Heart left ventricle (tissue), 16 donors: ENCODE results near the gene LSAMP. TPM values are rescaled to one million over a fixed set of nuclear protein-coding genes. Genes with fewer than 3 reads are reported as not detected.

Experiments
- ATAC-seq, 4 donors: fragments of 200-7000 bp; cut with Tn5 transposase; one replicate each; pipeline ENCODE4 v1.9.1; 2020 to 2022; ENCODE audit warnings: moderate library complexity in 4 of 4, mild to moderate bottlenecking in 3 of 4, moderate number of reproducible peaks in 1 of 4
- DNase-seq, 5 donors: peaks; one replicate each; pipeline ENCODE4 v3.0.0-alpha.2; 2020
- H3K27ac ChIP-seq, 12 donors: fragments of 200-600 bp; sonication (generic) in 4 of 12; one replicate each; pipeline versions ENCODE4 v1.5.0 to v1.8.0; 2016 to 2022; ENCODE audit warnings: mild to moderate bottlenecking in 2 of 12
- H3K27me3 ChIP-seq, 9 donors: fragments of 200-600 bp; sonication (generic) in 2 of 9; one replicate each; pipeline versions ENCODE4 v1.5.1 to v1.8.0; 2016 to 2022; ENCODE audit warnings: mild to moderate bottlenecking in 3 of 9
- H3K36me3 ChIP-seq, 9 donors: fragments of 200-600 bp; sonication (generic) in 2 of 9; one replicate each; pipeline versions ENCODE4 v1.5.0 to v1.8.0; 2018 to 2022; ENCODE audit warnings: mild to moderate bottlenecking in 2 of 9
- H3K4me1 ChIP-seq, 12 donors: fragments of 200-600 bp; sonication (generic) in 4 of 12; one replicate each; pipeline versions ENCODE4 v1.5.0 to v1.8.0; 2016 to 2022; ENCODE audit warnings: mild to moderate bottlenecking in 3 of 12
- H3K4me3 ChIP-seq, 12 donors: fragments of 200-600 bp; sonication (generic) in 4 of 12; one replicate each; pipeline versions ENCODE4 v1.5.0 to v1.8.0; 2017 to 2022; ENCODE audit warnings: mild to moderate bottlenecking in 9 of 12, moderate library complexity in 4 of 12
- H3K9me3 ChIP-seq, 12 donors: fragments of 200-600 bp; sonication (generic) in 4 of 12; one replicate each; pipeline versions ENCODE4 v1.5.0 to v1.8.0; 2016 to 2022; ENCODE audit warnings: mild to moderate bottlenecking in 1 of 12
- CTCF ChIP-seq, 12 donors: fragments of 200-600 bp; sonication (generic) in 4 of 12; IDR thresholded peaks; one replicate each; pipeline versions ENCODE4 v1.5.0 to v1.8.0; 2018 to 2022; ENCODE audit warnings: antibody characterized with exemption in 12 of 12, mild to moderate bottlenecking in 5 of 12
- POLR2A ChIP-seq, 2 donors: fragments of 450-650 bp; IDR thresholded peaks; one replicate each; pipeline ENCODE4 v1.6.1; 2017; ENCODE audit warnings: antibody characterized with exemption in 2 of 2, mild to moderate bottlenecking in 2 of 2, moderate library complexity in 2 of 2
- WGBS, 4 donors: extraction: QIAGEN DNeasy Blood & Tissue Kit in 2 of 4; methylation state at CpG; one replicate each; pipeline versions ENCODE4 v1.1.5 to v1.1.7; 2013 to 2018; 5-methylcytosine and 5-hydroxymethylcytosine counted together
- intact Hi-C, 10 donors: fragments of 100-400 bp; cut with DNase I; formaldehyde crosslinking; loops; one replicate each; pipeline versions ENCODE4 v1.11.1 to v1.14.2; 2022
- polyA plus RNA-seq, 2 donors: library from polyadenylated mRNA; stranded (reverse); fragments of 200-250 nt; gene quantifications; one replicate each; pipeline ENCODE4 v1.2.3, GENCODE V29; 2013
- total RNA-seq, 9 donors: library from RNA; depleted of rRNA in 2 of 9; stranded (reverse); fragments of >200 nt in 2 of 9; fragmentation: NEBNext Ultra II Directional in 3 of 9; extraction: Animal tissue kit (Norgen Biotek cat#: 25700) in 3 of 9; gene quantifications; one replicate each; pipeline versions ENCODE4 v1.1.0 to v1.2.4, GENCODE V29; 2016 to 2023
- donor health status: ischemic (EF 13 %, LVEDD 7.1; RV severe dilation, severe dysfunction).
- donor health status: healthy with polysubstance abuse.
- donor health status: DM: no; HTN: yes; CAD: no.
- donor health status: DM: no; HTN: no; CAD: no.
- donor health status: ischemic (EF 25% LVEDD 6.9; RV normal size, moderate dysfunction).
- donor health status: ischemic (EF 25% LVEDD 5.7; RV mildly dilated, moderate dysfunction).
- donor health status: healthy.
- donor health status: DM: yes; HTN: yes; CAD: no.
- donor health status: ischemic (EF 35%, LVEDD 5.7; RV mildly dilated, moderate dysfunction).
- donor health status: nonischemic (EF 11% LVEDD 7.7; RV severe dilation, severe dysfunction).
- donor health status: DM: yes; HTN: yes; CAD: no.
- donor health status: PGD.
- donor health status: ischemic (EF 29% LVEDD 5.4; RV normal size, mild dysfunction).
- donor health status: nonischemic (EF 23%, LVEDD 6.1; RV moderate dilation, normal function).

Gene LSAMP
- total and polyA plus RNA-seq, 11 donors: 1.6 to 52.3 (median 7.2) TPM

DNA sequence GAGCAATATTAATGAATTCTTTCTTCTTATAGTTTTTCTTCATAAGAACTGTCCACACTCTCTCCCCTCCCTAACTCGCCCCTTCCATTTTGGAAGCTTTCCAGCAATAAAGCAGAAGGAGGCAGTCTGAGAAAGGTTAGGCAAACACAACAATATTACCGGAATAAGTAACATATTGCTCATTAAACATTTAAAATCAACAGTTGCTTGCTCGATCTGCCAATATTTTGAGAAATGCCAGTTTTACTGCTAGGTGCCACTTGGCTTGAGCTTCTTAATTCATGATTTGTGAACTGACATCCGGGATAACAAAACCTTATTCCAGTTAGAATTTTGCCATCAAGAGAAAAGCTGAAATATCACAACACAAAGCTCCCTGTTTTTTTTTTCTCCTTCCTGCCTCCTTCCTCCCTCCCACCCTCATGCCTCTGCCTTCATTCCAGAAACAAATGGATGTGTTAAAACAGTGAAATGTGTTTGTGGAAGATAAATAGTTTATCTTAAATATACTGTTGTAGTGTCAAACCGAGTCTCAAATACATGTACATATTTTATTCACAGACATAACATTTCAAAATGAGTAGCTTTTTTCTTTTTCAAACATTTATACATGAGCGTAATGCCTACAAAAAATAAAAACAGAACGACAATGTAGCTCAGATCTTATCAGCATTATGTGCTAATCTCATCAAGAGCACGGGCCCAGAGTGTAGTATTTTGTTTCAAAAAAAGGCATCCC lies 568.2 kb downstream of the LSAMP start:
- Histone ChIP-seq H3K4me3 (peak overlapping the region in 7 of 12 donors; percentile 5 to 47 (median 27)), H3K36me3 (no peaks in the 10 kb centered on the region), H3K27me3 (no peaks in the 10 kb centered on the region), H3K4me1 (peaks cover 0 to 7% (median 0%) of the 10 kb centered on the region in 12 donors), H3K27ac (no peak overlapping the region), H3K9me3 (no peaks in the 10 kb centered on the region)
- 20 to 29% (median 25%) methylated on average over 8 of the region's 8 CpGs for WGBS, 4 donors
- intact Hi-C loops: no loop called here
- no peak for DNase-seq
- ATAC-seq: no peak
- TF ChIP-seq POLR2A (IDR thresholded peaks at IDR 0.05) (no peak), CTCF (IDR thresholded peaks at IDR 0.05) (no peak)

DNA sequence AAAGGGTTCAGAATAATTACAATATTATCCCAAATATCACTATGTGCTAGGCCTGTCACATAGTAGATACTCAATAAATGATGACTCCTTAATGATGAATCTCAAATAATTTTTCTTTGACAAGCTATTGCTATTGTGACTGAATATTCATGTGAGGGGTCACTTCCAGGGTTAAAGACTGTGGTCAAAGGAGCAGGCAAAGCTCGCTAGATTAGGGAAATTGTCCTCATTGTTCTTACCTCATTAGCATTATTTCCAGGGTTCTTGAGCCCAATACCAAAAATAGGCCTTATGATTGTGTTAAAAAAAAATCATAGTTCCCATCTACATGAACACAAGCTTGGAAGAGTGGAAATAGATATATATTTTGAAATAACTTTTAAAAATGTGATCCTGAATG lies 569.8 kb downstream of the LSAMP start:
- intact Hi-C loops: no loop called here
- no peaks in the 10 kb centered on the region for H3K9me3 ChIP-seq

DNA sequence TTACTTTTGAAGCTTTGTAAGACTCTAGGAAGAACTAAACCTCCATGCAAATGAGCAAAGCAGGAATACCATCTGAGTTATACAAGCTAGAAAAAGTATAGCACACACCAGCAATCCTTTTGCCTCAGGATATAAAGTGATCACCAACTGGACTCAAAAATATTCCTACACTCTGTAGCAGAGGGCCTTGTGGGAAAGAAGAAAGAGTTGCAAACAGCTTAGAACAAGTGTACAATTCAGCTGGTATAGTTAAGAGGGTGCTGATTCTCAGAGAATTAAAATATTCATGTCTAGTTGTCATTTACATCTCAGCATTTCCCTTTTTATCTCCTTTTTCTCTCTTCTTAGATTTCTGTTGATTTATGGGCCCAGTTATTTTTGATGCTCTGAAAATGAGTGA lies 573.6 kb downstream of the LSAMP start:
- TF ChIP-seq CTCF (IDR thresholded peaks at IDR 0.05) (no peak), POLR2A (IDR thresholded peaks at IDR 0.05) (no peak)

More for the DNA sequence above, 569.8 kb downstream of the LSAMP start:
- Histone ChIP-seq H3K4me1 (peaks cover 0 to 7% (median 0%) of the 10 kb centered on the region in 12 donors), H3K4me3 (no peak overlapping the region), H3K27ac (no peak overlapping the region), H3K27me3 (no peaks in the 10 kb centered on the region), H3K36me3 (no peaks in the 10 kb centered on the region)
- no peak for DNase-seq
- ATAC-seq: no peak
- TF ChIP-seq POLR2A (IDR thresholded peaks at IDR 0.05) (no peak), CTCF (IDR thresholded peaks at IDR 0.05) (no peak)
- 58 to 70% (median 64%) methylated on average over 1 of the region's 1 CpG for WGBS, 4 donors

DNA sequence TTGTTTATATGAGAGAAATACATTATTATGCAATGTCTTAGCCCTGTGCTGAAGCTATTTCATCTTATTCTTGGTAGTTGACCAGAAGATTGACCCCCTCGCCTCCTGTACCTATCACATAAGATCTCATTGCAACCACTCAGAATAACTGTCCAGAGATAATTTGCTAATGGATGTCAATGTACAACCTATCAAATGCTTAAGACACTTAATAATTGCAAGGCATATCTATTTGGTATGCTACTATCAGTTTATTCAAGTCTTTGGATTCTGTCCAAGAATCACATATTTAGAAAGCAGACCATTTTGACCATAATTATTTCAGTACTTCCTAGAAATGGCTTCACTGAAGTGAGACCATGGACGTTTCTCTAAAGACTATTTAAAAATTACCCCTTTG lies 580.4 kb downstream of the LSAMP start:
- Histone ChIP-seq H3K36me3 (no peaks in the 10 kb centered on the region), H3K27ac (no peak overlapping the region), H3K4me3 (no peak overlapping the region), H3K4me1 (no peaks in the 10 kb centered on the region), H3K9me3 (no peaks in the 10 kb centered on the region), H3K27me3 (peaks cover 0 to 6% (median 0%) of the 10 kb centered on the region in 9 donors)
- no peak for TF ChIP-seq CTCF (IDR thresholded peaks at IDR 0.05)
- no peak for TF ChIP-seq POLR2A (IDR thresholded peaks at IDR 0.05)
- ATAC-seq (no peak), DNase-seq (no peak)
- WGBS, 4 donors: 47 to 56% (median 51%) methylated on average over 2 of the region's 2 CpGs
- intact Hi-C loops: no loop called here

More for the DNA sequence above, 573.6 kb downstream of the LSAMP start:
- ATAC-seq (no peak), DNase-seq (no peak)
- Histone ChIP-seq H3K36me3 (no peaks in the 10 kb centered on the region), H3K27me3 (no peaks in the 10 kb centered on the region), H3K4me1 (no peaks in the 10 kb centered on the region), H3K9me3 (no peaks in the 10 kb centered on the region), H3K27ac (no peak overlapping the region), H3K4me3 (no peak overlapping the region)
- intact Hi-C loops: no loop called here
